ENCODE data around the gene LRP1B.

GRCh38 chr2:140714586-140714985, 1416.2 kb downstream of the LRP1B start:
- TF ChIP-seq POLR2A (IDR thresholded peaks at IDR 0.05) (no peak), CTCF (IDR thresholded peaks at IDR 0.05) (no peak)
